ENCODE measurements around the gene IRF2.

GRCh38 chr4:184408684-184409081 is 65.7 kb downstream of the IRF2 start:
- TF ChIP-seq CTCF (IDR thresholded peaks at IDR 0.05; ENCODE audit: poor library complexity, severe bottlenecking): no peak
- no peak for TF ChIP-seq POLR2AphosphoS5 (IDR thresholded peaks at IDR 0.05)
- no peak for TF ChIP-seq RAD21 (conservative IDR thresholded peaks at IDR 0.05)
- TF ChIP-seq EZH2 (IDR thresholded peaks at IDR 0.05; ENCODE audit: borderline replicate concordance, insufficient read depth, low read length, poor library complexity, severe bottlenecking): no peak
- TF ChIP-seq EP300 (conservative IDR thresholded peaks at IDR 0.05; ENCODE audit: poor library complexity, severe bottlenecking): no peak
- no peak for TF ChIP-seq SMC3 (conservative IDR thresholded peaks at IDR 0.05; ENCODE audit: poor library complexity)
- TF ChIP-seq MXI1 (conservative IDR thresholded peaks at IDR 0.05; ENCODE audit: poor library complexity, severe bottlenecking): no peak
- TF ChIP-seq TAF1 (IDR thresholded peaks at IDR 0.05; ENCODE audit: low read depth): no peak
